HPDE6-E6E7 (cell line): ENCODE measurements around the gene MCMBP.
"Not testable (repeated sequence)": the region's sequence is repeated elsewhere in the genome, so short reads cannot be mapped to it uniquely, and the experiment has no call there.

Experiments used
- DNase-seq: peaks from one replicate; pipeline ENCODE4 v3.0.0; 2011; ENCODE audit warnings: missing footprints; ENCODE audit errors: extremely low spot score

The MCMBP gene

DNA sequence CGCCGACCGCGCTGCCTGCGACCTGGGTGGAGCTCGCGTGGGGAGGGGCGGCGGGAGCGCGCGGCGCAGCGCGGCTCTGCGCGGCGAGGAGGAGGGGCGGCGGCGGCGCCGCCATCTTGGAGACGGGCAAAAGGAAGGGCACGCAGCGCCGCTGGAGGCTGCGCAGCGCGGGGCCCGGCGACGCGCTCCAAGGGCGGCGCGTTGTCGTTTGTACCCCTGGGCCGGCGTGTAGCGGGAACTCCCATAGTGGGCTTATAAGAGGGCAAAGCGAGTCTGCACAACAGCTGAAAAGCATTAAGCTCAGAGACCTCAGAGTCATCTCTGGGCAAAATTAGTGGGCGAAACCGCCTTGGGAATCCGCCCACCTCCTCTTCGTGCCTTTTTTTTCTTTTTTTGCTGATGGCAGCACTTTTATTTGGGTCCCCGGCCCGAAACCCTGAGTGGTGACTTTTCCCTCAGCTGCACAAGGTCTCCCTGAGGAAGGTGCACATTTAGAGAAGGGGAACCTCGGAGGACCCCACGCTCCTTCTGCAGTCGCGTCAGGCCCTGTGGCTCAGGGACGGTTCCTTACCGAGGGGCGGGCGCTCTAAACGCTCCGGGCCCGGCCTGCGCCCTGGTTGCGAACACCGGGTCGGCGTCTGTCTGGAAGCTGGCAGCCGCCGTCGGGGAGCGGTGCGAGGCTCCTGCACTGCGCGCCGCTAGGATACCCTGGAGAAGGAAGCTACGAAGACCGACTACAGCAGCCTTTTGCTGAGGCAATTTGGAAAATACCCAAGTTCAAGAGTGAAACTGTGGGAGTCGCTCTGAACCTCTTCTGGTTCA lies 428 bp upstream of the MCMBP start:
- no peak for DNase-seq

DNA sequence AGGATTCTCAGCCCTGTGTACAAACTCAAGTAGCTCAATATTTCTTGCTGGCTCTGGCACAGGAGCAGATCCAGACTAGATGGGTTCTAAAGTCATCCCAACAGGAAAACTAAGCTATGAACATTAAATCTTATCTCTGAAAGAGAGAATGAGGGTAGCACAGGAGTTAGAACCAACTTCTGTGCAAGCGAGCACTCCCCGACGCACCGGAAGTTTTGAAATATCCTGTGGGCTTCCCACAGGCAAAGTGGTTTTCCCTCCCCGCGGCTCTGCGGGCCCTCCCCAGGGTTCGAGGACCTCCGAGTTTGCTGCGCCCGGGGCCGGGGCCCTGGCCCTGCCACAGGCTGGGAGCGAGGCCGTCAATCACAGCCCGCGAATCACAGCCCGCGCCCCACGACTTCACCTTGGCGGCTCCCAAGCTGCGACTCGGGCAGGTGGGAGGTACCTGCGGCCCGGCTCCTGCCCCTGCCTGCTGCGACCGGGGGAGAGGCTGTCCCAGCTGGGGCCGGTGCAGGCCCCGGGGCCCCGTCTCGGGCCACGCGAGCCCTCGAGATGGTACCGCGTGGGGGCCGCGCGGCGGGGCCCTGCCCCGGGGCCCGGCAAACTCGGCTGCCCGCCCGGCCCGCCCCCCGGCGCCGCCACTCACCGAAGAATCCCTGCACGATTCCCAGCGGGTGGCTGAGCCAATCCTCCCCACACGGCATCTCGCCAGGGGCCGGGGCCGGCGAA lies 598 bp downstream of the MCMBP start:
- no peak for DNase-seq

DNA sequence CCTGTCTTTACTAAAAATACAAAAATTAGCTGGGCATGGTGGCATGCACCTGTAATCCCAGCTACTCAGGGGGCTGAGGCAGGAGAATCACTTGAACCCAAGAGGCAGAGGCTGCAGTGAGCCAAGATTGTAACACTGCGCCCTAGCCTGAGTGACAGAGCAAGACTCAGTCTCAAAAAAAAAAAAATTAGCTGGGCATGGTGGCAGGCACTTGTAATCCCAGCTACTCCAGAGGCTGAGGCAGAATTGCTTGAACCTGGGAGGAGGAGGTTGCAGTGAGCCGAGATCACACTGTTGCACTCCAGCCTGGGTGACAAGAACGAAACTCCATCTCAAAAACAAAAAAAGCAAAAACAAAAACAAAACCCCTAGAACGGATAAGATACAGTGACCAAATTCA lies 3.2 kb downstream of the MCMBP start:
- DNase-seq = not testable (repeated sequence)

- no peak for DNase-seq
Observed at GRCh38 chr10:119867317-119867716, 5.3 kb downstream of the MCMBP start.

DNA sequence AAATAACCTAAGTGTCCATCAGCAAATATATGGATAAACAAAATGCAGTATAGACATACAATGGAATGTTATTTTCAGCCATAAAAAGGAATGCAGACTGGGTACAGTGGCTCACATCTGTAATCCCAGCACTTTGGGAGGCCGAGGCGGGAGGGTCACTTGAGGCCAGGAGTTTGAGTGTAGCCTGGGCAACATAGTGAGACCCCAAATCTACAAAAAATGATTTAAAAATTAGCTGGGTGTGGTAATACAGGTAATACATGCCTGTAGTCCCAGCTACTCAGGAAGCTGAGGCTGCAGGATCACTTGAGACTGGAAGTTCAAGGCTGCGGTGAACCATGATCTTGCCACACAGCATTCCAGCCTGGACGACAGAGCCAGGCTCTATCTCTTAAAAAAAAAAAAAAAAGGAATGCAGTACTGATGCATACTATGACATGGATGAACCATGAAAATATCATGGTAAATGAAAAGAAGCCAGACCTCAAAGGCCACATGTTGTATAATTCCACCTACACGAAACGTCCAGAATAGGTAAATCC lies 6.9 kb downstream of the MCMBP start:
- DNase-seq = no peak

DNA sequence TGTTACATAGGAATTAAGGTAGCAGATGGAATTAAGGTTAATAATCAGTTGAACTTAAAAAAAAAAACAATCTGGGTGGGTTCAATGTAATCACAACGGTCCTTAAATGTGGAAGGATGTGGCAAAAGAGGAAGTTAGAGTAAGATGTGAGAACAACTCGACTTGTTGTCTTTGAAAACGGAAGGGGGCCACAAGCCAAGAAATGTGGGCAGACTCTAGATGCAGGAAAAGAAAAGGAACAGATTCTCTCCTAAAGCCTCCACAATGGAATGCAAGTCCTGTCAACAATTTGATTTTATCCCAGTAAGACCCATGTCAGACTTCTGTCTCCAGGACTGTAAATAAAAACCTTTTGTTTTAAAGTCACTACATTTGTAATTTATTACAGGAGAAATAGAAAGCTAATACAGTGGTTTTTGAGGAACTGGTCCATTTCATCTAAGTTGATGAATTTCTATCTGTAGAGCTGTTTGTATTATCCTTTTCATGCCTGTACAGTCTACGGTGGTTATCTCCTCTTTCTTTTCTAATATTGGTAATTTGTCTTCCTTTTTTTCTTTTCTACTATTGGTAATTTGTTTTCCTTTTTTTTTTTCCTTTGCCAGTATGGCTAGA lies 8.6 kb downstream of the MCMBP start:
- no peak for DNase-seq

DNA sequence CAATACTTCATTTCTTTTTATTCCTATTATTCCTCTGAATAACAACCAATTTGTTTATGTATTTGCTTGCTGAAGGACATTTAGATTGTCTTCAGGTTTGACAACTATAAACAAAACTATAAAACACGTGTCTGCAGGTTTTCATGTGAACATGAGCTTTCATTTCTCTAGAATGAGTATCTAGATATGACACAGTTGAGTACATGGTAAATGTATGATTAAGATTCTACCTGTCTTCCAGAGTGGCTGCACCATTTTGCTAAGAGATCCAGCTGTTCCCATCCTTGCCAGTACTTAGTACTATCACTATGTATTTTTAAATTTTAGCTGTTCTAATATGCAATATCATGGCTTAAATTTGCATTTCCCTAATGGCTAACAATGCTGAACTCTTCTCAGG lies 10.1 kb downstream of the MCMBP start:
- DNase-seq = no peak

DNA sequence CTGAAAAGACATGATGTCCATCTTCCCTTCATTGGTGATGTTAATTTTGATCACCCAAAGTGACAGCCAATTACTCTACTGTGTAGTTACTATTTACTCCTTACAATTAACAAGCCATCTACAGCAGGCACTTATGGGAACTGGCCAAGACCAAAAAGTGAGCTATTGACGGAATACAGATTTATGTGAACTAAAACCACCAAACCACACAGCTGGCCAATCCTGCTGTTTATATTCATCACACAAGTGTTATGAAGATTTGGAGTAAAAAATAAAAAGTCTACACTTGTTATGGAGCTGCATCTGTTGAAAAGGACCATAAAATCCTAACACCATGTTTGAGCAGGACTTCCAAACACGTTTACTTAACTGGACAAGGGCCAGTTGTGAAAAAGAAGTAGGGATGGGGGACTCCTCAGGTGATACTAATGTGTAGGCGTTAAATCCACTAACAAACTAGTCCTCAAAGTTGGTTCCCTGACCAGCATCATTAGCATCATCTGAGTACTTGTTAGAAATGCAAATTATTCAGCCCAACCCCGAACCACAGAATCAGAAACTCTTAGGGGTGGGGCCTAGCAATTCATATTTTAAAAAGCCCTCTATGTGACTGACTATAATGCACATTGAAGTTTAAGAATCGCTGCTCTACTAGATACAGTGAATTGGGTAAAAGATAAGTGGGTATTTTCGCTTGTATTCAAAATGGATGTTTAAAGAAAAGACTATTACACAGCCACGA lies 11.6 kb downstream of the MCMBP start:
- DNase-seq = no peak

DNA sequence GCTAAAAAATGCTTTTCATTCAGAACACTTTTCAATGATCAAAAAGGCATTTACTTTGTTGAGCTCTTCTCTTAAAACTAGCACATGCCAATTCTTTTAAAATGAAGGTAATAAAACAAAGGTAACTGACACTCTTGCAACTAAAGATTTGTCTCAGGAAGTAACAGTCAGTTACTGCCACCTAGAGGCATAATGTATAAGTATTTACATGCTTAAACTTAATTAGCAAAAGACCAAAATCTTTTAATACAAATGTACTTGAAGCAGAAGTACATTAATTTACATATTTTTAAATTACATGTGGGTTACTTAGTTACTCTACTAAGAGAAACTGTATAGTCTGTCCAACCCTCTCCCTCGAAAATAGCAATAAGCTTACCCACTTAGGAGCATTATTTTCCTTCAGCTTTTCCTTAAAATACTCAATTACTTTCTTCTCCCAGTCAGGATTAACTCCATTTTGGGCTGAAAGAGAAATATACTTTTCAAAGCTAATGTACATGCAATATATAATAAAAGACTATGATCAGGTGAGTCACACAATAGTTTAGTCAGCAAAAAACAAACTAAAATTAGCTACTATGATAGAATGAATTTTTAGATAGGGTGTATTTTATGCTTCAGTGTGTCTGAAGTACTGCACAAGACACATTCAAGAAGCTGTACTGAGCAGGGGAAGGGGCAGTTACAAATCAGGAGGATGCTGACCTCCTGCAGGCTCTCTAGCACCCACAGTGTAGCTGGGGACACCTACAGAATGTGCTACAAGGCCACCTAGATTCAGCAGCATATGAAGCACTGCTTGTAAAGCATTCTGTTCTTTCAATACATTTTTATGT lies 13.0 kb downstream of the MCMBP start:
- no peak for DNase-seq

DNA sequence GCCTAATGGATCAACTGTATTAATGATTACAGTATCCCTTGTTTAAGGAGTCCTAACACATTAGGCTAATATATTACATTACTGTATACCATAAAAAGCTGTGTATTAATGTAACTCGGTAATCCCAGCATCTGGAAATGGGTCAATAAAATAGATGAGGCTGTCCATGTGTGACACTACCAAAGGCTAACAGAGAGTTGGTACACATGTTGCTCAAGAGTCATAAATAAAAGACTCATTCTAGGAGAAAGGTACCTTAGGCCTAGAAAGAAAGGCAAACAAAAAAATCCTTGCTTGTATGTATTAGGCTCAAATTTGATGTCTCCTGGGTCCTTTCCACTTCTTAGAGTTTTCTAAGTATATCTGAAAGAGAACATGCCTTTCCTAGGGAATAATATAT lies 14.6 kb downstream of the MCMBP start:
- DNase-seq = no peak

DNA sequence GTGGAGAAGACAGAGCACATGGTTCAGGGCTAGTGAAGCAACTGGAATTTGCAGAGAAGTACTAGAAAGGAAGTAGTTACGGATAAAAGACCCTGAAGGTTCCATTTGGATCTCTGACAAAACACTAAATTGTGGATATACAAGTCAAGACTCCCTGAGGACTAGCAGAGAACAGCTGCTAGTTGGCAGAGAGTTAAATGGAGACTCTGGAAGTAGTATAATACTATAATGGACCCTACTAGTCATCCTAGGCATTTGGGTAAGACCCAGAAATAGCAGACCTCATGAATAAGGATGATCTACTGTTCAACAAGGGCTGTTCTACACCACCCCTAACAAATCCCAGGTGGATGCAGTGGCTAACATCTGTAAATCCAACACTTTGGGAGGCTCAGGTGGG lies 19.1 kb downstream of the MCMBP start:
- no peak for DNase-seq

DNA sequence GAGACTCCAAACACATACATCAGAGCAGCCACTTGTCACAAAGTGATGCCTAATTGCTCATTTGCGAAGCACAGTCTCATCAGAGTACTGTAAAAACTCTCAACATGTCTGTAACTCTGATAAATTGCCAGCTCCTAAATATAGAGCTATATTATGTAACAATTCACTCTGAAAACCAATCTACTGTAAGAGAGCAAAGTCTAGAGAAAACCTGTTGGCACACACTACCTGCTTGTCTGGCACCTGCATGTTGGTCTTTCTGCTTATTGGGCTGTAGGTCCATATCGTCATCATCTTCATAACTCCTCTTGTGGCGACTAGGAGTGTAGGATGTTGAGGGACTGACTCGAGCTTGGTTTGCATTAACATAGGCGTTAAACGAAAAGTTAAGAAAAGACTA lies 19.8 kb downstream of the MCMBP start:
- DNase-seq = no peak

GRCh38 chr10:119852277-119852676 lies 20.4 kb downstream of the MCMBP start:
- DNase-seq = no peak

GRCh38 chr10:119849944-119850343 lies 22.7 kb downstream of the MCMBP start:
- DNase-seq = no peak

DNA sequence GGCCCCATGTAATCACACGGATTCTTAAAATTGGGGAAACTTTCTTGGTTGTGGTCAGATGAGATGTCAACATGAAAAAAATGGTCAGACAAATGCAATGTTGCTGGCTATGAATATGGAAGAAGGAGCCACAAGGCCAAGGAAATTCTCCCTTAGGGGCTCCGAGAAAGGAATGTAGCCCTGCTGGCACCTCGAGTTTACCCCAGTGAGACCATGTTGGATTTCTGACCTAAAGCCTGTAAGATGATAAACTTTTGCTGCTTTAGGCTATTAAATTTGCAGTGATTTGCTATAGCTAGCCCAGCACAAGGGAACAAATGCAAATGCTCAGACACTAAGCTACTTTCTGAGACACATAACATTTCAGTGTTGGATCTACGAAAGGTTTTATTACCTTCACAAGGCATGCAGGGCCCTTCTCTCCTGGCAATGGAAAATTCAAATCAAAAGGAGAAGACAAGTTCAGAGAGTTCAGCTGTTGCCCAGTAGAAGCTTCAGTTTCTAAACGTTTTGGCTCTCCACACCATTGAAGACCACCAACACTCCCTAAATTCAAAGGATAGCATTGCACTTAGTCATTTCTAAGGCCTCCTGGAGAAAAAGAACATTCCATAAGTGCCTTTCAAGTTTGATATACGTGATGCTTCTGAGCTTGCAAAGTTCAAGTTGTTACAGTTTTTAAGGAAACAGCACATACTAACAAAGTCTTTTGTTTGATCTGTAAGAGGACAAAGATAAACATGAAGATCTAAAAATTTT lies 23.4 kb downstream of the MCMBP start:
- no peak for DNase-seq

GRCh38 chr10:119845656-119846055 lies 27.0 kb downstream of the MCMBP start:
- no peak for DNase-seq

DNA sequence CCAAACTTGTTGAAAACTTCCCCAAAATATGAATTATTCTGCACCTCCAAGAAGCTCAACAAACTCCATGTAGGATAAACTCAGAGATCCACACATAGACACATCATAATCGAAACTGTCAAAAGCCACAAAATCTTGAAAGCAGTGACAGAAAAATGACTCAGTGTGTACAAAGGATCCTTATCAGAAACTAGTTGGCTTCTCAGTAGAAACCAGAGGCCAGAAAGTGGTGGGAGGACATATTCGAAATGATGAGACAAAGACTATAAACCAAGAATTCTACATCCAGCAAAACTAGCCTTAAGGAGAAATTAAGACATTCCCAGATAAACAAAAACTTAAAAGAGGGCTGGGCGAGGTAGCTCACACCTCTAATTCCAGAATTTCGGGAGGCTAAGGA lies 38.5 kb downstream of the MCMBP start:
- DNase-seq = no peak

- DNase-seq = no peak
Observed at GRCh38 chr10:119832951-119833350, 39.7 kb downstream of the MCMBP start.

DNA sequence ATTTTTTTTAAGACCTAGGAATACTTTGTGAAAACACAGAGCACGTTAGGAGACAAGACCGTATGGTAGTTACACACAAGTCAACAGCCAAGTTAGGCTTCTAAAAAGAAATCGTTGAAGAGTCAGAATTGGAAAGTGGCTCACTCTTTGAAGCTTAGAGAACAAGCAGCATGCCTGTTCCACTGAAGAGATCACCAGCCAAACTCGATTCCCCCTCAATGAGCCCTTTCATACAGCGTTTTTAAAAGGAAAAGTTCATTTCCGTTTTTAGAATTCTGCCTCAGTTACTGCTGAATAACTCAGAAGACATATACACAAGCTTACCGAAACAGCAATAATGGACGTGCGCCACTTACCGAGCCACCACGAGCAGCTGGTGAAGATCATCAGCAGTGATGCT lies 41.0 kb downstream of the MCMBP start:
- DNase-seq = no peak

DNA sequence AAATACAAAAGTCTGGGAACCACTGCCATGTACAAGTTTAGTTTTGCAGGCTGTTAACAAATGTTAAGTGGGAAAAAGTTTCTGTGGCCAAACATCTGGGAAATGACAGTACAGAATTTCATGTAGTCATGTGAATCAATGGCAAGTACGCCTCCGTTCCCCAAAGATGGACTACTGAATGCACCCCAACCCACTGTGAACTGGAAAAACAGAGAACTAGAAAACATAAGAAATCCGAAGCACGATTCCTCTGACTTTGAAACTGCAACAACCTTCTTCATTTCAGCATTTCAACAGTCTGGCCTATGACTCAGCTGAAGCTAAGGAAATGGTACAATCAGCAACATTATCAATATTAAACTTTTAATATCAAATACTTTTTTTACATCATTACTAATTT lies 41.8 kb downstream of the MCMBP start:
- DNase-seq = no peak
